ENCODE measurements around the gene GNAI3.
A peak's percentile ranks its signal among the peaks of the same experiment; 100 is the strongest.

GNAI3 gene

DNA sequence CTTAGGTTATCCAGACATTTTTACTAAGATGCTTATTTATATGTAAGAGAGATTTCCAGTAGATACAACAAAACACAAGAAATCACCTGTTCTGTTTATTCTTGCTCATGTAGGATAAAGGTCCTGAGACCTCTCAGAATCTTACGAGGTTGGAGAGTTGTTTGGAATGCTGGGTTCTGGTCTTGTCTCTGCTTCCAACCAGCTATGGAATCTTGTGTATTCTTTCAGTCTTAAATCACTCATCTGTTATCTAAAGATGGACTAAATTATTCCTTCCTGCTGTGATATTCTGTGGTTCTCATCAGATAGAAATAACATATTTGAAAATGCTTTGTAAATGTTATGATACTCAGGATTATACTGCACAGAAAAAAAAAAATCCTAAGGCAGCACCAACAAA lies 49.7 kb downstream of the GNAI3 start:
- Histone ChIP-seq H2BK120ac (ENCODE audit: low read depth, low read length) (no peak overlapping the region), H3K18ac (ENCODE audit: low read length) (no peak overlapping the region), H2BK5ac (ENCODE audit: low read length) (no peak overlapping the region), H3K4me3 (ENCODE audit: low read length) (no peak overlapping the region), H2AK5ac (ENCODE audit: low read length) (no peak overlapping the region), H3K4ac (ENCODE audit: low read depth, low read length) (no peak overlapping the region), H3K27ac (ENCODE audit: low read depth, low read length) (no peak overlapping the region), H4K5ac (ENCODE audit: low read length) (no peak overlapping the region), H3K4me1 (ENCODE audit: control insufficient read depth, low read depth, low read length) (no peaks in the 10 kb centered on the region), H4K8ac (ENCODE audit: low read depth, low read length) (no peak overlapping the region), H3K36me3 (ENCODE audit: control insufficient read depth, insufficient read depth, low read length) (no peaks in the 10 kb centered on the region), H3K4me2 (ENCODE audit: low read length) (no peak overlapping the region), H2BK15ac (replicated peaks; ENCODE audit: low read depth) (no peak overlapping the region), H3K79me2 (ENCODE audit: control insufficient read depth, insufficient read depth, low read length) (no peaks in the 10 kb centered on the region), H3K79me1 (ENCODE audit: low read length) (no peaks in the 10 kb centered on the region), H3K23ac (ENCODE audit: low read length) (no peak overlapping the region), H3K9ac (ENCODE audit: low read length) (no peak overlapping the region), H3K27me3 (ENCODE audit: insufficient read depth, low read length, poor library complexity) (no peaks in the 10 kb centered on the region), H3K56ac (ENCODE audit: low read length) (no peak overlapping the region)
- no peak for DNase-seq
- WGBS (ENCODE audit: extremely low coverage, insufficient coverage, low lambda C conversion rate) = no CpG with 5 or more reads among the region's 1 CpG

DNA sequence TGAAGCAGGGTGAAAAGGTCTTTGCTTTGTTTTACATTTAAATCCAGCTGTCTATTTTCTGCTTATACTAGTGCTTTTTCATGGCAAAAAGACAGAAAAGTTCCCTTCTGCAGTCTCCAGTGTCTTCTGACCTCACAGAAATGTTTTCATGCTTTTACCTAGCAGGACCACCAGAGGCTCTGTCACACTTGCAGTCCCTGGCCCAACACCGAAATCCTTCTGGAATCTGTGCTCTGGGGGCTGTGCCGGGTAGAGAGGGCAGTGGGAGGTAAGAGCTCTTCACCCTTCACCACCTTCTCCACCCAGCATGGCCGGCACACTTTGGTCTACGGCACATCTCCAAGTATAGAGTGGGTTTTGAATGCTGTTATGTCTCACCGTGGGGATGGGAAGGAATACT lies 50.2 kb downstream of the GNAI3 start:
- Histone ChIP-seq H3K79me1 (ENCODE audit: low read length) (no peaks in the 10 kb centered on the region), H3K23ac (ENCODE audit: low read length) (no peak overlapping the region), H4K5ac (ENCODE audit: low read length) (no peak overlapping the region), H4K8ac (ENCODE audit: low read depth, low read length) (no peak overlapping the region), H3K27me3 (ENCODE audit: insufficient read depth, low read length, poor library complexity) (no peaks in the 10 kb centered on the region), H3K4me3 (ENCODE audit: low read length) (no peak overlapping the region), H3K4ac (ENCODE audit: low read depth, low read length) (no peak overlapping the region), H3K4me2 (ENCODE audit: low read length) (no peak overlapping the region), H3K36me3 (ENCODE audit: control insufficient read depth, insufficient read depth, low read length) (no peaks in the 10 kb centered on the region), H3K56ac (ENCODE audit: low read length) (no peak overlapping the region), H3K4me1 (ENCODE audit: control insufficient read depth, low read depth, low read length) (no peaks in the 10 kb centered on the region), H2BK5ac (ENCODE audit: low read length) (no peak overlapping the region), H3K79me2 (ENCODE audit: control insufficient read depth, insufficient read depth, low read length) (no peaks in the 10 kb centered on the region), H3K9ac (ENCODE audit: low read length) (no peak overlapping the region), H2AK5ac (ENCODE audit: low read length) (no peak overlapping the region), H2BK120ac (ENCODE audit: low read depth, low read length) (no peak overlapping the region), H2BK15ac (replicated peaks; ENCODE audit: low read depth) (no peak overlapping the region), H3K18ac (ENCODE audit: low read length) (no peak overlapping the region), H3K27ac (ENCODE audit: low read depth, low read length) (no peak overlapping the region)
- no CpG with 5 or more reads among the region's 5 CpGs for WGBS (ENCODE audit: extremely low coverage, insufficient coverage, low lambda C conversion rate)
- DNase-seq = peak; percentile 82

DNA sequence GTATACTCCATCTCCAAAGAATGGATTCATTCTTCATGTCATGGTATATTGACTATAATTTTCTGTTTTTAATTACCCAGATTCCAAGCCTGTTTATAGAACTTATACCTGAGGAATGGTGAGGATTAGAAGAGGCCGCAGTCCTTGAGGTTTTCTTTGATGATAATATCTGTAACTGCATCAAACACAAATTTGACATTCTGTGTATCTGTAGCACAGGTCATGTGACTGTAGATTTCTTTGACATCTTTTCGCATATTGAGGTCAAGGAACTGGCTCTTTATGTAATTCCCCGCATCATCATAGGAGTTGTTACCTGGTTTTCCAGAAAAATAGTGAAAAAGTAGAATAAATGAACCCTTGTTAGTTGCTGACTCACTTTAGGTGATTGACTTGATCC lies 54.8 kb downstream of the GNAI3 start:
- Histone ChIP-seq H3K9ac (ENCODE audit: low read length) (no peak overlapping the region), H3K4me3 (ENCODE audit: low read length) (no peak overlapping the region), H3K4ac (ENCODE audit: low read depth, low read length) (no peak overlapping the region), H3K79me2 (ENCODE audit: control insufficient read depth, insufficient read depth, low read length) (no peaks in the 10 kb centered on the region), H3K36me3 (ENCODE audit: control insufficient read depth, insufficient read depth, low read length) (no peaks in the 10 kb centered on the region), H2AK5ac (ENCODE audit: low read length) (no peak overlapping the region), H3K18ac (ENCODE audit: low read length) (no peak overlapping the region), H2BK120ac (ENCODE audit: low read depth, low read length) (no peak overlapping the region), H4K5ac (ENCODE audit: low read length) (no peak overlapping the region), H4K8ac (ENCODE audit: low read depth, low read length) (no peak overlapping the region), H3K56ac (ENCODE audit: low read length) (no peak overlapping the region), H3K79me1 (ENCODE audit: low read length) (no peaks in the 10 kb centered on the region), H3K23ac (ENCODE audit: low read length) (no peak overlapping the region), H3K27ac (ENCODE audit: low read depth, low read length) (no peak overlapping the region), H3K4me1 (ENCODE audit: control insufficient read depth, low read depth, low read length) (no peaks in the 10 kb centered on the region), H2BK5ac (ENCODE audit: low read length) (no peak overlapping the region), H3K4me2 (ENCODE audit: low read length) (no peak overlapping the region), H2BK15ac (replicated peaks; ENCODE audit: low read depth) (no peak overlapping the region), H3K27me3 (ENCODE audit: insufficient read depth, low read length, poor library complexity) (no peaks in the 10 kb centered on the region)
- no peak for DNase-seq
- WGBS (ENCODE audit: extremely low coverage, insufficient coverage, low lambda C conversion rate) = no CpG with 5 or more reads among the region's 3 CpGs

DNA sequence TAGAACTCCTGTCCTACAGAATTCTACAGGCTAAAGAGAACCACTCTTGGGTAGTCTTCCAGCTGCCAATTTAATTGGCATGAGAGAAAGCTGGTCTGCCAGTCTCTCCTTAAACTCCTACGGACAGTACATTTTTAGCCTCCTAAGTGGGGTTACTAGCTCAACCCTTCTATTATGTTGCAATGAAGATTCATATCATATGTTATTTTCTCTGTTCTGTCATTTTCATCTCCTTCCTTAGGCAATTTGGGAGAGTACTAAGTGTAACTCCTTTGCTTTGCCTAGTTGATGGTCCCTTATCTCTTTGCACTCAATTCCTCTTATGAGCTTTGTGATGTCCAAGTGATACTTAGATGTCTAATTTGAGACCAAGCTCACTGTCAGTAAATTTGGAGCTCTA lies 57.0 kb downstream of the GNAI3 start:
- peaks cover 3% of the 10 kb centered on the region for H3K4me1 ChIP-seq (ENCODE audit: control insufficient read depth, low read depth, low read length)
- no peak overlapping the region for H3K18ac ChIP-seq (ENCODE audit: low read length)
- H3K56ac ChIP-seq (ENCODE audit: low read length) = no peak overlapping the region
- no peaks in the 10 kb centered on the region for H3K79me2 ChIP-seq (ENCODE audit: control insufficient read depth, insufficient read depth, low read length)
- H3K36me3 ChIP-seq (ENCODE audit: control insufficient read depth, insufficient read depth, low read length) = no peaks in the 10 kb centered on the region
- H2AK5ac ChIP-seq (ENCODE audit: low read length) = no peak overlapping the region
- no peak overlapping the region for H3K4me2 ChIP-seq (ENCODE audit: low read length)
- WGBS (ENCODE audit: extremely low coverage, insufficient coverage, low lambda C conversion rate) = no CpG with 5 or more reads among the region's 1 CpG
- H3K27me3 ChIP-seq (ENCODE audit: insufficient read depth, low read length, poor library complexity) = no peaks in the 10 kb centered on the region
- no peak overlapping the region for H3K4ac ChIP-seq (ENCODE audit: low read depth, low read length)
- no peaks in the 10 kb centered on the region for H3K79me1 ChIP-seq (ENCODE audit: low read length)
- no peak overlapping the region for H4K8ac ChIP-seq (ENCODE audit: low read depth, low read length)
- no peak overlapping the region for H2BK120ac ChIP-seq (ENCODE audit: low read depth, low read length)
- no peak overlapping the region for H4K5ac ChIP-seq (ENCODE audit: low read length)
- no peak overlapping the region for H3K4me3 ChIP-seq (ENCODE audit: low read length)
- H2BK15ac ChIP-seq (replicated peaks; ENCODE audit: low read depth) = no peak overlapping the region
- H2BK5ac ChIP-seq (ENCODE audit: low read length) = no peak overlapping the region
- H3K27ac ChIP-seq (ENCODE audit: low read depth, low read length) = no peak overlapping the region
- H3K23ac ChIP-seq (ENCODE audit: low read length) = no peak overlapping the region
- H3K9ac ChIP-seq (ENCODE audit: low read length) = no peak overlapping the region
- DNase-seq = no peak

DNA sequence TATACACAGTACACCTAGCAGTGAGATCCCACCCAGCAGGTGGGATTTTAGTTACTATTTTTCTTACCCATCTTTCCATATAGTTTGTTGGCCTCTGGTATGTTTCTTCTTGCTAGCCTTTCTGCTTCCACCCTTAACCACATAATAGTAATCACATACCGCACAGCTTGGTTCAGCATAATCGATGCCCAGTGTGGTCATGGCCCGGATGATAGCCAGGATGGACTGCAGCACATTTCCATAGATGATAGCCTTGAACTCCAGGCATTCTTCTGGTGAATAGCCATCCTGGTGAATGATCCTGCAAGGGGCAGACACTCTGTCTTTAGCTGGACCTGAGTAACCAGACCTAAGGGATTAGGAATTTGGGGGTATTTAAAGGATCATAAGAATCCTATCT lies 61.5 kb downstream of the GNAI3 start:
- Histone ChIP-seq H3K27ac (ENCODE audit: low read depth, low read length) (no peak overlapping the region), H2BK15ac (replicated peaks; ENCODE audit: low read depth) (no peak overlapping the region), H3K79me1 (ENCODE audit: low read length) (no peaks in the 10 kb centered on the region), H3K4me2 (ENCODE audit: low read length) (no peak overlapping the region), H2BK5ac (ENCODE audit: low read length) (no peak overlapping the region), H3K56ac (ENCODE audit: low read length) (no peak overlapping the region), H3K27me3 (ENCODE audit: insufficient read depth, low read length, poor library complexity) (no peaks in the 10 kb centered on the region), H3K18ac (ENCODE audit: low read length) (no peak overlapping the region), H3K4ac (ENCODE audit: low read depth, low read length) (no peak overlapping the region), H3K4me3 (ENCODE audit: low read length) (no peak overlapping the region), H2AK5ac (ENCODE audit: low read length) (no peak overlapping the region), H3K36me3 (ENCODE audit: control insufficient read depth, insufficient read depth, low read length) (no peaks in the 10 kb centered on the region), H3K79me2 (ENCODE audit: control insufficient read depth, insufficient read depth, low read length) (no peaks in the 10 kb centered on the region), H2BK120ac (ENCODE audit: low read depth, low read length) (no peak overlapping the region), H4K5ac (ENCODE audit: low read length) (no peak overlapping the region), H3K9ac (ENCODE audit: low read length) (no peak overlapping the region), H4K8ac (ENCODE audit: low read depth, low read length) (no peak overlapping the region), H3K23ac (ENCODE audit: low read length) (no peak overlapping the region), H3K4me1 (ENCODE audit: control insufficient read depth, low read depth, low read length) (peaks cover 3% of the 10 kb centered on the region)
- WGBS (ENCODE audit: extremely low coverage, insufficient coverage, low lambda C conversion rate) = no CpG with 5 or more reads among the region's 3 CpGs
- DNase-seq = no peak

DNA sequence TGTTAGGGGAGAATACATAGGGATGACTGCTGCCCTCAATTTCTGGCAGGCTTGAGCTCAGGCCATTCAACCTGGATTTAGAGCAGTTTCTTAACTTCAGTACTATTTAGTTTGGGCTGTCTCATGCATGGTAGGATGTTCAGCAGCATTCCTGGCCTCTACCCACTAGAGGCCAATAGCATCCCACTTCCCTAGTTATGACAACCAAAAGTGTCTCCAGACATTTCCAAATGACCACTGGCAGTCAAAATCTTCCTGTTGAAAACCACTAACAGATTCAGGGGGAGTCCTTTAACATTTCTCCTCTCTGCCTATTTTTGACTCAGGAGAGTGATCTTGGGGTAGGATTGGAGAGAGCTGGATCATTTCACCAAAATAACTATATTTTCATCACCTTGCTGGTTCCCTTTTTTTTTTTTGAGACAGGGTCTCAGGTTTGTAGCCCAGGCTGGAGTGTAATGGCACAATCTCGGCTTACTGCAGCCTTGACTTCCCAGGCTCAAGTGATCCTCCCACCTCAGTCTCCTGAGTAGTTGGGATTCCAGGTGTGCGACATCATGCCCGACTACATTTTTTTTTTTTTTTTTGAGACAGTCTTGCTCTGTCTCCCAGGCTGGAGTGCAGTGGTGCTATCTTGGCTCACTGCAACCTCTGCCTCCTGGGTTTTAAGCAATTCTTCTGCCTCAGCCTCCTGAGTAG lies 62.3 kb downstream of the GNAI3 start:
- H3K4me1 ChIP-seq (ENCODE audit: control insufficient read depth, low read depth, low read length) = peaks cover 3% of the 10 kb centered on the region
- no peak overlapping the region for H3K27ac ChIP-seq (ENCODE audit: low read depth, low read length)
- no peaks in the 10 kb centered on the region for H3K36me3 ChIP-seq (ENCODE audit: control insufficient read depth, insufficient read depth, low read length)
- no peak overlapping the region for H3K23ac ChIP-seq (ENCODE audit: low read length)
- H3K4me3 ChIP-seq (ENCODE audit: low read length) = no peak overlapping the region
- H4K5ac ChIP-seq (ENCODE audit: low read length) = no peak overlapping the region
- no peak overlapping the region for H3K9ac ChIP-seq (ENCODE audit: low read length)
- no peaks in the 10 kb centered on the region for H3K79me2 ChIP-seq (ENCODE audit: control insufficient read depth, insufficient read depth, low read length)
- no peaks in the 10 kb centered on the region for H3K79me1 ChIP-seq (ENCODE audit: low read length)
- no peak overlapping the region for H2AK5ac ChIP-seq (ENCODE audit: low read length)
- no peak overlapping the region for H3K18ac ChIP-seq (ENCODE audit: low read length)
- H3K4ac ChIP-seq (ENCODE audit: low read depth, low read length) = no peak overlapping the region
- no peak overlapping the region for H2BK15ac ChIP-seq (replicated peaks; ENCODE audit: low read depth)
- DNase-seq = peak; percentile 88
- no peak overlapping the region for H3K56ac ChIP-seq (ENCODE audit: low read length)
- no peak overlapping the region for H3K4me2 ChIP-seq (ENCODE audit: low read length)
- no CpG with 5 or more reads among the region's 3 CpGs for WGBS (ENCODE audit: extremely low coverage, insufficient coverage, low lambda C conversion rate)
- H3K27me3 ChIP-seq (ENCODE audit: insufficient read depth, low read length, poor library complexity) = no peaks in the 10 kb centered on the region
- H2BK5ac ChIP-seq (ENCODE audit: low read length) = no peak overlapping the region
- H4K8ac ChIP-seq (ENCODE audit: low read depth, low read length) = no peak overlapping the region
- no peak overlapping the region for H2BK120ac ChIP-seq (ENCODE audit: low read depth, low read length)
